HG03565 (cell line): ENCODE measurements around the gene CSF1R.

ENCODE experiments used
- ATAC-seq: cut with Tn5 transposase; IDR thresholded peaks from one replicate; pipeline ENCODE4 v1.9.1; 2021; ENCODE audit warnings: mild to moderate bottlenecking, moderate library complexity; ENCODE audit not compliant: unreplicated experiment

The CSF1R gene

GRCh38 chr5:150121448-150122157, 35.2 kb upstream of the CSF1R start:
- no peak for ATAC-seq

GRCh38 chr5:150120617-150121447, 34.5 kb upstream of the CSF1R start:
- ATAC-seq: no peak

- ATAC-seq: no peak
Observed at GRCh38 chr5:150120062-150120441, 33.7 kb upstream of the CSF1R start.

GRCh38 chr5:150119421-150120061, 33.2 kb upstream of the CSF1R start:
- ATAC-seq: no peak

- no peak for ATAC-seq
Observed at GRCh38 chr5:150118561-150119229, 32.3 kb upstream of the CSF1R start.

- no peak for ATAC-seq
Observed at GRCh38 chr5:150117945-150118560, 31.7 kb upstream of the CSF1R start.

GRCh38 chr5:150116667-150117400, 30.5 kb upstream of the CSF1R start:
- ATAC-seq: no peak

GRCh38 chr5:150114773-150115408, 28.5 kb upstream of the CSF1R start:
- ATAC-seq: no peak

- no peak for ATAC-seq
Observed at GRCh38 chr5:150114102-150114641, 27.8 kb upstream of the CSF1R start.

- ATAC-seq: no peak
Observed at GRCh38 chr5:150113047-150113744, 26.8 kb upstream of the CSF1R start.

GRCh38 chr5:150112201-150113046, 26.1 kb upstream of the CSF1R start:
- no peak for ATAC-seq

- no peak for ATAC-seq
Observed at GRCh38 chr5:150111122-150111521, 24.8 kb upstream of the CSF1R start.

- no peak for ATAC-seq
Observed at GRCh38 chr5:150109921-150110320, 23.6 kb upstream of the CSF1R start.

- ATAC-seq: no peak
Observed at GRCh38 chr5:150108711-150109514, 22.6 kb upstream of the CSF1R start.

GRCh38 chr5:150107909-150108447, 21.6 kb upstream of the CSF1R start:
- ATAC-seq: no peak

GRCh38 chr5:150106674-150107426, 20.5 kb upstream of the CSF1R start:
- no peak for ATAC-seq
